COLO668 (cell line): ENCODE measurements around the gene ANKRD66.
"Not testable (repeated sequence)": the region's sequence is repeated elsewhere in the genome, so short reads cannot be mapped to it uniquely, and the experiment has no call there.

Experiments used
- DNase-seq: peaks from one replicate; lab custom pipeline; 2025; ENCODE audit not compliant: unreplicated experiment; lab: John Stamatoyannopoulos, UW

ANKRD66 gene

DNA sequence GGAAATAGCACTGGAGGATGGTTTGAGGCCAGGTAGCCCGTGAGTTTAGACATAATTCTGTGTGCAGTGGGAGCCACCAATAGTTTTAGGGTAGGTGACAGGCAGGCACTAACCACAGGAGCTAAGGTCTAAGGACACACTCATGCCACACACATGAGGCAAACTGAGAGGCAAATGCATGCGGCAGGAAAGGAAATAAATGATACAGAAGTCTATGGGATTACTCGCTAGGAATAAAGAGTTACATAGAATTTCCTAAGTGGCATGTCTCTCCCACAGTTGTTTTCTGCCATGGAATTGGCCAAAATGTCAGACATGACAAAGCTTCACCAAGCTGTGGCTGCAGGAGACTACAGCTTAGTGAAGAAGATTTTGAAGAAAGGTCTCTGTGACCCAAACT lies 4.9 kb downstream of the ANKRD66 start:
- no peak for DNase-seq

- no peak for DNase-seq
Measured at GRCh38 chr6:46755865-46756264, 9.1 kb downstream of the ANKRD66 start.

DNA sequence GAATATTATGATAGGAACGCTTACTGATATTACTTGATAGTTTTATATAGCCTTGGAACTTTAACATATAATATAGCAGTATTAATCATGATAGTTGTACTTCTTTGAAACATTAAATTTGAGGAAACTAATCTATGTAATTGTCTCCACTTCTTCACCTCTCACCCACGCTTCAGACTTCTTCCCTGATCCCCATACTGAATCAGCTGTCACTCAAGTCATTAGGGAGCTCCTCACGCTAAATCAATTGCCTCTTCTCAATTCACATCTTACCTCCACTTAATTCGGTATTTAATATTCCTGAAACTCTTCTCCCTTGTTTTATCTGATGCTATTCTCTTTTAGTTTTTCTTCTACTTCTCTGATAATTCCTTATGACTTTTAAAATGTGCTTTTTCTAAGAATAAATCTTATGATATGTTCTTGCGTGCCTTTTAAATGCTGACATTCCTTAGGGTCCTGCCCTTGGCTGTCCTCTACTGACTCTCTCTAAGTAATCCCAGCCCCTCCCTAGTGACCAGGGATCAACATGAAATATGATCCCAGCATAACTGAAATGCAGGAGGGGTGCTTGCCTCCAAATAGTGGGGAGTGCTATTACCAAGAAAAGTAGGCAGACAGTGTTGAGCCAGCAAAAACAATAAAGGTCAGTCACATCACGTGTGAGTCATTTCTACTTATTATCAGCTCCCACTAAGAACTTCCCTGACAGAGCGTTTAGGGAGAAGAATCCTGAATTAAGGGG lies 9.9 kb downstream of the ANKRD66 start:
- no peak for DNase-seq

GRCh38 chr6:46757214-46757596 lies 10.5 kb downstream of the ANKRD66 start:
- DNase-seq: no peak

DNA sequence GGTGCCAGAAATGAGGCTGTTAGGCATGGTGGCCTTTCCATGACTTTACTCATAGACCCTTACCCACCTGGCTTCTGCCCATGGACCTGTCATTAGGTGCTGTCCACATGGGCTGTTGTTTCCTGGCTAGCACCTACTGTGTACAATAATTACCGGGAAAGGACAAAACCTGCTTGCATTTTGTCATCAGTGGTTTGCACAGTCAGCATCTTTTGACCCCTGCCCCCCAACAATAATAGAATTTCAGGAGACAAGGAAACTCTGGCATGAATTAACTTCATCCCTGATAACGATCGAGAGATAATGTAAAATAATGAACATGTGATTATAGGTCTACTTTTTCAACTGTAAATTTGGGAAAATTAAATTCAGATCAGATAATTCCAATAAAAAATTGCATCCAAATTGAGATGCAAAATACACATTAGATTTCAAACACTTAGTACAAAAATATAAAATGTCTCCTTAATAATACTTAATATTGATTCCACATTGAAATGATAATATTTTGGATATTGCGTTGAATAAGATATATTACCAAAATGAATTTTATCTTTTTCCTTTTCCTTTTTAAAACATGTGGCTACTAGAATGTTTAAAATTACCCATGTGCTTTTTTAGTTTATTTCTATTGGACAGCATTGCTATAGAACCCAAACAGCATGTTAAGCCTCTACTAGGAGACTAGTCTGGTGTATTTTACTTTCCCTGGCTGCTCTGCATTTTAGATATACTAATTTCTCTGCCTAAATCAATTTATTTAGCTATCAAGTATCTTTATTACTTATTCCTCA lies 12.4 kb downstream of the ANKRD66 start:
- DNase-seq: no peak

- no peak for DNase-seq
Measured at GRCh38 chr6:46760925-46761324, 14.2 kb downstream of the ANKRD66 start.

DNA sequence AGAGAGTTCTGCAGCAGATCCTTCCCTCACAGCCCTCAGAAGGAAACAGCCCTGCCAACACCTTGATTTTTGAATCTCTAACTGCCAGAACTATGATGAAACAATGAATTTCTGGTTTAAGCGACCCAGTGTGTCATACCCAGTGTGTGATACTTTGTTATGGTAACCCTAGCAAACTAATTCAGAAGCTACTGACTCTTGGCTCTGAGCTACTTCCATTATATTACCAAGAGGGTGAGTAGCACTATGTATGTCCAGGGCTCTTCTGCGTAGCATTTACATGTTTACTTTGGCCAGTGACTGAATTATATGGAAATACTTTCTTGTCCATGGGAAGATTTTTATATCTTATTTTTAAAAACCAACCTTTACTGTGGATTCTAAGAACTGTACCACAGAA lies 16.7 kb downstream of the ANKRD66 start:
- DNase-seq: no peak

GRCh38 chr6:46764280-46764679 lies 17.5 kb downstream of the ANKRD66 start:
- not testable (repeated sequence) for DNase-seq

- DNase-seq: no peak
Measured at GRCh38 chr6:46764961-46765360, 18.2 kb downstream of the ANKRD66 start.

DNA sequence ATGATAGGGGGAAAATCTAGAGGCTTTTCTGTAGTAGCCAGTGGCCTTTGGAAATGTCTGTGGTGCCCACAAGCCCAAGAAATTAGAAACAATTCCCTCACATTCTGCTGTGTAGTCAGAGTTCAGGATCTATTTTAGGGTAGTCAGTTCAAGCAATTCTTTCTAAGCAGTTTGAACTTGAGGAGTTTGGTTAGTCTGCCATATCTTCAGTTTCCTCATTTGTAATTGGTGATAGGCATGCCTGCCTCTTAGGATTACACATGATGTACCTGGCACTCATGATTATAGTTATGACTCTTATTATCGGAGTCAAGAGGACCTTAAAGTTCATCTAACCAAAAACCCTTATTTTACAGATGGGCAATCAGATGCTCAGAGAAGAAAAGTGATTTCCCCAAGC lies 25.3 kb downstream of the ANKRD66 start:
- DNase-seq: no peak

GRCh38 chr6:46772762-46773161 lies 26.0 kb downstream of the ANKRD66 start:
- DNase-seq: no peak

- no peak for DNase-seq
Measured at GRCh38 chr6:46773201-46773855, 26.6 kb downstream of the ANKRD66 start.

DNA sequence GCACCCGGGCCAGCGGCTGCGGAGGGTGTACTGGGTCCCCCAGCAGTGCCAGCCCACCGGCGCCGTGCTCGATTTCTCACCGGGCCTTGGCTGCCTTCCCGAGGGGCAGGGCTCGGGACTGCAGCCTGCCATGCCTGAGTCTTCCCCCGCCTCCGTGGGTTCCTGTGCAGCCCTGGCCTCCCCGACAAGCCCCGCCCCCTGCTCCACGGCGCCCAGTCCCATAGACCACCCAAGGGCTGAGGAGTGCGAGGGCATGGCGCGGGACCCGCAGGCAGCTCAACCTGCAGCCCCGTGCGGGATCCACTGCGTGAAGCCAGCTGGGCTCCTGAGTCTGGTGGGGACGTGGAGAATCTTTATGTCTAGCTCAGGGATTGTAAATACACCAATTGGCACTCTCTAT lies 28.0 kb downstream of the ANKRD66 start:
- not testable (repeated sequence) for DNase-seq

- DNase-seq: no peak
Measured at GRCh38 chr6:46776070-46776712, 29.5 kb downstream of the ANKRD66 start.

GRCh38 chr6:46777476-46778346 lies 31.0 kb downstream of the ANKRD66 start:
- DNase-seq: no peak

DNA sequence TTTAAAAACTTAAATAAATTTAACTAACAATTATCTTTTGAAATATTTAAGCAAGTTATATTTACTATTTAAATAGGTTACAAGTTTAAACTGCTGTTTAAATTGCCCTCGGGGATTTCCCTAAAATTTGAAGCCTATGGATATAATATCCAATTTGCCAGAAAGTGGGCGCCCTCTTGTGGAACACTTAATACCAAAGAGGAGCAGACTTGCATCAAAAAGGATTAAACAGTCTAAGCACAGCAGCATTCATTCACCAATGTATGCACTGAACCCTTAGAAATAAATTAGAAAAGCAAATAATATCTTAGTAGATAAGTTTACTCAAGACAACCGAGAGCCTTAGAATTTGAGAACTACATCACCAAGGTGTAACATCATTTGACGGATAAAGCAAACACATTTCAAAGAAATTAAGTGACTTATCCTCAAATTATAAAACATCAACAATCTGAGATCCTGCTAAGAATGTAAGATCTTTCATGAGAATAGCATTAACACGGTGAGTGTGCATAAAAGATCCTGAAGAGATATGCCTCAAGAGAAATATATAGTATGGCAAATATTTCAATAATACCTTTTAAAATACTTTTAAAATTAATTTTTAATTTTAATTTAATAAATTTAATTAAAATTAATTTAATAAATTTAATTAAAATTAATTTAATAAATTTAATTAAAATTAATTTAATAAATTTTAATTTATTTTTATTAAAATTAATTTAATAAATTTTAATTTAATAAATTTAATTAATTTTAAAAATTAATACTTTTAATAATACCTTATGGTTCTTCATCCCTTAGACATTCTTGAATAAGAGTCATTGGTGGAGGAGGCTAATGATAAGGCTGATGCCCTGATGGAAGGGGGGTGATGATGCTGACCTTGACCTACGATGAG lies 35.0 kb downstream of the ANKRD66 start:
- peak; percentile 35 for DNase-seq

DNA sequence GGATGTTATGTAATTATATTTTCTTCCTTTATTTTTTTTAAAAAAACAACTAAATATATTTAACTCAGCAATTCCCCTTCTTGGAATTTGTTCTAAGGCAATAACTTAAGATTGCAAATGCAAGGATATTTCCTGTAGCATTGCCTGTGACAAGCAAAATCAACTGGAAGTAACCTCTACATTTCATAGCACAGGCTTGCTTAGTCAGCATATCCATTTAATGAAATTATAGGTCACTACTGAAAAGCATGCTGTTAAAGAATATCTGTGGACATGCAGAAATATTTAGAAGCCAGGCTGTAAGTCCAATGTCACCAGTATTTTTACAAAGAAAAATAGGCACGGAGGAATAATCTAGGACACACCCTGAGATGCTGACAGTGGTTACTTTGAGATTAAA lies 37.8 kb downstream of the ANKRD66 start:
- no peak for DNase-seq

GRCh38 chr6:46787871-46788540 lies 41.3 kb downstream of the ANKRD66 start:
- no peak for DNase-seq

DNA sequence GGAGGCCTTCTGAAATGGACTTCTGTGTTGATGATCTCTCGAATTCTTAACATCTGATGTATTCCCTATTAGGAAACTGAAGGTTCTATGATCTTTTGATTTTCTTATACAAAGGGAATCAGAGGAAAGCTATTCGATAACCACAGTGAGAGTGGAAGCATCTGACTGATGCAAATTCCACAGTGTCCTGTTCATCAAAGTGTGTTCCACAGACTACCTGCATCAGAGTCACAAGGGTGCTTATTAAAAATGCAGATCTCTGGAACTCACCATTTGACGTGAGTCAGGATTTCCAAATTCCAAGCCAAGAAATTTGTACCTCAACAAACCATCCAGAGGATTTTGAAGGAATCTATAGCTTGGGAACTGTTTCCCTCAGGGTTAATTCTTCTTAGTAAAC lies 42.1 kb downstream of the ANKRD66 start:
- DNase-seq: no peak
